HG02840 (cell line): Measurements from ENCODE around the gene HHATL.

Experiments used
- ATAC-seq: cut with Tn5 transposase; IDR thresholded peaks from one replicate; pipeline ENCODE4 v1.9.1; 2021; ENCODE audit warnings: mild to moderate bottlenecking, moderate library complexity, moderate number of reproducible peaks; ENCODE audit not compliant: unreplicated experiment, low FRiP score

The HHATL gene

GRCh38 chr3:42700366-42701288 lies 2.0 kb downstream of the HHATL start:
- no peak for ATAC-seq

- ATAC-seq = no peak
Observed at GRCh38 chr3:42699511-42699971, 3.1 kb downstream of the HHATL start.

- no peak for ATAC-seq
Observed at GRCh38 chr3:42698911-42699230, 3.7 kb downstream of the HHATL start.

- no peak for ATAC-seq
Observed at GRCh38 chr3:42698216-42698910, 4.2 kb downstream of the HHATL start.

- no peak for ATAC-seq
Observed at GRCh38 chr3:42697289-42698051, 5.1 kb downstream of the HHATL start.

- no peak for ATAC-seq
Observed at GRCh38 chr3:42696356-42697288, 6.0 kb downstream of the HHATL start.

- no peak for ATAC-seq
Observed at GRCh38 chr3:42694366-42694765, 8.2 kb downstream of the HHATL start.

- ATAC-seq = no peak
Observed at GRCh38 chr3:42693530-42693930, 9.1 kb downstream of the HHATL start.

- no peak for ATAC-seq
Observed at GRCh38 chr3:42692667-42693529, 9.7 kb downstream of the HHATL start.

- no peak for ATAC-seq
Observed at GRCh38 chr3:42691816-42692666, 10.6 kb downstream of the HHATL start.

GRCh38 chr3:42690766-42691680 lies 11.6 kb downstream of the HHATL start:
- ATAC-seq = no peak

GRCh38 chr3:42690191-42690590 lies 12.4 kb downstream of the HHATL start:
- ATAC-seq = no peak

- no peak for ATAC-seq
Observed at GRCh38 chr3:42689421-42690014, 13.1 kb downstream of the HHATL start.

- ATAC-seq = no peak
Observed at GRCh38 chr3:42688487-42689420, 13.8 kb downstream of the HHATL start.

- no peak for ATAC-seq
Observed at GRCh38 chr3:42688016-42688415, 14.6 kb downstream of the HHATL start.
